Breast epithelium (tissue), 4 donors: ENCODE measurements around the gene CPLANE1. TPM values are rescaled to one million over a fixed set of nuclear protein-coding genes. Genes with fewer than 3 reads are reported as not detected.

Experiments used
- DNase-seq, 2 donors: peaks; one replicate each; pipeline ENCODE4 v3.0.0-alpha.2; 2019; ENCODE audit warnings: low spot score in 2 of 2
- H3K27ac ChIP-seq, 2 donors: fragments of 200-600 bp; sonication (generic) in 1 of 2; one replicate each; pipeline ENCODE4 v1.5.1; 2016 to 2019; ENCODE audit warnings: mild to moderate bottlenecking in 1 of 2
- H3K27me3 ChIP-seq, 2 donors: fragments of 200-600 bp; sonication (generic) in 1 of 2; one replicate each; pipeline versions ENCODE4 v1.5.1 to v1.6.0; 2017 to 2019; ENCODE audit warnings: control low read depth in 1 of 2, mild to moderate bottlenecking in 1 of 2
- H3K36me3 ChIP-seq: fragments of 200-600 bp; one replicate; pipeline ENCODE4 v1.5.1; 2019
- H3K4me1 ChIP-seq, 2 donors: fragments of 200-600 bp; sonication (generic); one replicate each; pipeline ENCODE4 v1.5.1; 2016 to 2019; ENCODE audit warnings: control low read depth in 1 of 2
- H3K4me3 ChIP-seq, 3 donors: fragments of 200-600 bp; sonication (generic); 1 replicate in 2 of 3; 2 replicates in 1 of 3; pipeline ENCODE4 v1.5.1; 2016 to 2019; ENCODE audit warnings: mild to moderate bottlenecking in 3 of 3, moderate library complexity in 2 of 3
- H3K9me3 ChIP-seq, 2 donors: fragments of 200-600 bp; sonication (generic) in 1 of 2; one replicate each; pipeline ENCODE4 v1.5.1; 2016 to 2019; ENCODE audit warnings: control low read depth in 1 of 2
- CTCF ChIP-seq, 3 donors: fragments of 450-650 bp; IDR thresholded peaks; one replicate each; pipeline ENCODE4 v1.5.1; 2016 to 2017; ENCODE audit warnings: antibody characterized with exemption in 3 of 3, mild to moderate bottlenecking in 3 of 3, moderate library complexity in 3 of 3
- POLR2A ChIP-seq: fragments of 450-650 bp; IDR thresholded peaks from one replicate; pipeline ENCODE4 v1.6.1; 2016; ENCODE audit warnings: antibody characterized with exemption, mild to moderate bottlenecking, moderate library complexity
- POLR2AphosphoS5 ChIP-seq, 3 donors: sonication (generic); formaldehyde crosslinking; IDR thresholded peaks; one replicate each; pipeline ENCODE4 v1.6.1; 2017; ENCODE audit warnings: antibody characterized with exemption in 3 of 3
- intact Hi-C: fragments of 100-400 bp; cut with DNase I; formaldehyde crosslinking; loops from one replicate; pipeline ENCODE4 v1.15.1; 2023; ENCODE audit warnings: low total_unique reads
- total RNA-seq, 3 donors: library from RNA; depleted of rRNA; stranded (reverse); fragments of >200 nt; gene quantifications; one replicate each; pipeline ENCODE4 v1.1.0, GENCODE V29; 2016

The CPLANE1 gene
- total RNA-seq, 3 donors from 2014 or later = 31.0 to 55.5 (median 31.5) TPM

- Histone ChIP-seq H3K4me1 (no peaks in the 10 kb centered on the region), H3K9me3 (no peaks in the 10 kb centered on the region), H3K27me3 (no peaks in the 10 kb centered on the region), H3K36me3 (no peaks in the 10 kb centered on the region), H3K4me3 (no peak overlapping the region), H3K27ac (no peak overlapping the region)
- intact Hi-C loops = no loop called here
- TF ChIP-seq CTCF (IDR thresholded peaks at IDR 0.05) (no peak), POLR2AphosphoS5 (IDR thresholded peaks at IDR 0.05) (no peak), POLR2A (no peak)
- DNase-seq = no peak
These were observed 184.7 kb downstream of the CPLANE1 start for GRCh38 chr5:37064442-37064841.

GRCh38 chr5:37063739-37064138 is 185.4 kb downstream of the CPLANE1 start:
- TF ChIP-seq POLR2A = no peak
- intact Hi-C loops = no loop called here

GRCh38 chr5:37060030-37060429 is 189.1 kb downstream of the CPLANE1 start:
- Histone ChIP-seq H3K4me1 (no peaks in the 10 kb centered on the region), H3K27me3 (no peaks in the 10 kb centered on the region), H3K9me3 (no peaks in the 10 kb centered on the region), H3K27ac (no peak overlapping the region), H3K36me3 (no peaks in the 10 kb centered on the region), H3K4me3 (no peak overlapping the region)
- DNase-seq = no peak
- TF ChIP-seq CTCF (IDR thresholded peaks at IDR 0.05) (no peak), POLR2AphosphoS5 (IDR thresholded peaks at IDR 0.05) (no peak)
- intact Hi-C loops = no loop called here

More at GRCh38 chr5:37063739-37064138, 185.4 kb downstream of the CPLANE1 start:
- H3K4me3 ChIP-seq = no peak overlapping the region
- H3K27me3 ChIP-seq = no peaks in the 10 kb centered on the region
- no peaks in the 10 kb centered on the region for H3K9me3 ChIP-seq
- no peak for DNase-seq
- H3K4me1 ChIP-seq = no peaks in the 10 kb centered on the region
- no peak overlapping the region for H3K27ac ChIP-seq
- no peaks in the 10 kb centered on the region for H3K36me3 ChIP-seq

- H3K36me3 ChIP-seq = peaks cover 8% of the 10 kb centered on the region
- TF ChIP-seq POLR2A = no peak
- TF ChIP-seq POLR2AphosphoS5 (IDR thresholded peaks at IDR 0.05) = no peak
- TF ChIP-seq CTCF (IDR thresholded peaks at IDR 0.05) = no peak
- intact Hi-C loops = no loop called here
These were observed 192.4 kb downstream of the CPLANE1 start for GRCh38 chr5:37056762-37057161.

More at GRCh38 chr5:37056762-37057161, 192.4 kb downstream of the CPLANE1 start:
- no peaks in the 10 kb centered on the region for H3K4me1 ChIP-seq
- H3K27me3 ChIP-seq = no peaks in the 10 kb centered on the region
- H3K27ac ChIP-seq = no peak overlapping the region
- no peaks in the 10 kb centered on the region for H3K9me3 ChIP-seq
- no peak for DNase-seq
- H3K4me3 ChIP-seq = no peak overlapping the region

Other genes with a start within 250 kb of the CPLANE1 start
- gene NUP155, start 121.7 kb upstream of the CPLANE1 start, total RNA-seq = 10 to 100 TPM; 16.6 to 30.9 (median 25.9) TPM
- gene WDR70, start 129.9 kb upstream of the CPLANE1 start, total RNA-seq = 10 to 100 TPM; 29.6 to 40.2 (median 37.0) TPM